ENCODE measurements around the gene MEG3. TPM values are rescaled to one million over a fixed set of nuclear protein-coding genes. Genes with fewer than 3 reads are reported as not detected.

The MEG3 gene
- total RNA-seq, 2 experiments from 2014 or later, result not detected

DNA sequence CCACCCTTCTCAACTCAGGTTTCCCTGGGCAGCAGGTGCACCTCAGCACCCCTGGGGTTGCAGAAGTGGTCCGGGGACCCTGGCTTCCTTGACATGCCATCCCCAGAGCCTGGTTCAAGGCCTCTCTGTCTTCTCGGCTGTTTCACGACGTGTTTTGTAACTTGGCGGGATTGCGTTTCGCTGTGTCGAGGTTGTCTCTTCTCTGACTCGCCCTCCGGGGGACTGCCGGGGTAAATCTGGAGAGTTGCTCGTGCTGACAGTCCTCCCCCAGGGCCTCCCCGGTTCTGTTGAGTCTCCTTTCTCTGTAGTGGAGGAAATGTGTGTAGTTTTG is 25.6 kb downstream of the MEG3 start:
- Histone ChIP-seq H3K9me3 (ENCODE audit: low read length) (no peaks in the 10 kb centered on the region), H3K36me3 (ENCODE audit: insufficient read depth, low read length) (no peaks in the 10 kb centered on the region), H2AFZ (ENCODE audit: low read length) (no peak overlapping the region), H3K79me2 (ENCODE audit: insufficient read depth, low read depth, low read length) (no peaks in the 10 kb centered on the region), H3K27ac (ENCODE audit: low read depth, low read length, poor library complexity, severe bottlenecking) (no peak overlapping the region), H3K4me2 (ENCODE audit: low read length) (no peak overlapping the region), H3K9me2 (ENCODE audit: insufficient read depth, low read length) (no peaks in the 10 kb centered on the region), H4K20me1 (ENCODE audit: insufficient read depth, low read length) (no peaks in the 10 kb centered on the region), H3K4me3 (ENCODE audit: low read depth, low read length, poor library complexity, severe bottlenecking) (no peak overlapping the region), H3K4me1 (ENCODE audit: insufficient read depth, low read length, poor library complexity, severe bottlenecking) (no peaks in the 10 kb centered on the region)
- intact Hi-C loops (cut with micrococcal nuclease; ENCODE audit: unreplicated experiment), result loop anchor here (1.0 to 2.0 kb wide), 2 partner anchors 777 to 814 kb away; no protein-coding TSS in a partner anchor
- BruUV-seq (replicated peaks), result no TSS peak
- no peak for DNase-seq (ENCODE audit: low spot score)
- ChIA-PET POLR2A (no interaction called here), CTCF (ENCODE audit: unreplicated experiment) (no interaction called here)
- TF ChIP-seq, protein P1, sequence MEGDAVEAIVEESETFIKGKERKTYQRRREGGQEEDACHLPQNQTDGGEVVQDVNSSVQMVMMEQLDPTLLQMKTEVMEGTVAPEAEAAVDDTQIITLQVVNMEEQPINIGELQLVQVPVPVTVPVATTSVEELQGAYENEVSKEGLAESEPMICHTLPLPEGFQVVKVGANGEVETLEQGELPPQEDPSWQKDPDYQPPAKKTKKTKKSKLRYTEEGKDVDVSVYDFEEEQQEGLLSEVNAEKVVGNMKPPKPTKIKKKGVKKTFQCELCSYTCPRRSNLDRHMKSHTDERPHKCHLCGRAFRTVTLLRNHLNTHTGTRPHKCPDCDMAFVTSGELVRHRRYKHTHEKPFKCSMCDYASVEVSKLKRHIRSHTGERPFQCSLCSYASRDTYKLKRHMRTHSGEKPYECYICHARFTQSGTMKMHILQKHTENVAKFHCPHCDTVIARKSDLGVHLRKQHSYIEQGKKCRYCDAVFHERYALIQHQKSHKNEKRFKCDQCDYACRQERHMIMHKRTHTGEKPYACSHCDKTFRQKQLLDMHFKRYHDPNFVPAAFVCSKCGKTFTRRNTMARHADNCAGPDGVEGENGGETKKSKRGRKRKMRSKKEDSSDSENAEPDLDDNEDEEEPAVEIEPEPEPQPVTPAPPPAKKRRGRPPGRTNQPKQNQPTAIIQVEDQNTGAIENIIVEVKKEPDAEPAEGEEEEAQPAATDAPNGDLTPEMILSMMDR (conservative IDR thresholded peaks at IDR 0.05; ENCODE audit: low read length), result no peak
- no peak for TF ChIP-seq EZH2phosphoT487 (IDR thresholded peaks at IDR 0.05; ENCODE audit: borderline replicate concordance, low read depth, low read length)

DNA sequence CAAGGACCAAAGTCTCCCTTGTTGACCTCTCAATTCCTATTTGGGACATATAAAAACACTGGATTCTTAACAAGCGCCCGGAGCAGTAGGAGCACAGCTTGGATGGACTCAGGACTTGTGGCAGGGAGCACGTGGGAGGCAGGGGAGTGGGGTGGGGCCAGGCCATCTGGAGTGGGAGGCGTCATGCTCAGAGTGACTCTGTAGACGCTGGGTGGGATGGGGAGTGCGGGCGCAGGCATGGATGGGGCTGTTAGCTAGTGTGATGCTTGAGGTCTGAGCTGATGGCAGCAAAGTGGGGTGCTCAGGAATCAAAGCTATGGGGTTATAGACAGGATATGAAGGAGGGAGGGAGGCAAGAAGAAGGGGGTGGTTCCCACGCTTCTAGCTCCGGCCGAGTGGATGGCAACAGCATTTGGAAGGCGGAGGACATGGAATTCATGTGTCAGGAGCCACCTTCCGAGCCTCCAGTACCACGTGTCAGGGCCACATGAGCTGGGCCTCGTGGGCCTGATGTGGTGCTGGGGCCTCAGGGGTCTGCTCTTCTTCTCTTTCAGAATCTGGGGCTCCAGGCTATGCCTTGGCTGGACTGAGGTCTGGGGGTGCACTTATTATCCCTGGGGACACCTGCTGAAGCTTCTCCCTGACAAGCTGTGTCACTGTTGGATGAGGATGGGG is 26.2 kb downstream of the MEG3 start:
- Histone ChIP-seq H3K9me2 (ENCODE audit: insufficient read depth, low read length) (no peaks in the 10 kb centered on the region), H2AFZ (ENCODE audit: low read length) (no peak overlapping the region), H3K9me3 (ENCODE audit: low read length) (no peaks in the 10 kb centered on the region), H3K27ac (ENCODE audit: low read depth, low read length, poor library complexity, severe bottlenecking) (no peak overlapping the region), H3K4me3 (ENCODE audit: low read depth, low read length, poor library complexity, severe bottlenecking) (no peak overlapping the region), H3K4me1 (ENCODE audit: insufficient read depth, low read length, poor library complexity, severe bottlenecking) (no peaks in the 10 kb centered on the region), H3K36me3 (ENCODE audit: insufficient read depth, low read length) (no peaks in the 10 kb centered on the region), H3K79me2 (ENCODE audit: insufficient read depth, low read depth, low read length) (no peaks in the 10 kb centered on the region), H4K20me1 (ENCODE audit: insufficient read depth, low read length) (no peaks in the 10 kb centered on the region), H3K4me2 (ENCODE audit: low read length) (no peak overlapping the region)
- intact Hi-C loops (cut with micrococcal nuclease; ENCODE audit: unreplicated experiment), result loop anchor here (1.0 to 2.0 kb wide), 2 partner anchors 777 to 813 kb away; no protein-coding TSS in a partner anchor
- no peak for DNase-seq (ENCODE audit: low spot score)
- CTCF ChIA-PET (ENCODE audit: unreplicated experiment), result no interaction called here
- POLR2A ChIA-PET, result no interaction called here
- BruUV-seq (replicated peaks), result no TSS peak
- TF ChIP-seq, protein P1 (conservative IDR thresholded peaks at IDR 0.05; ENCODE audit: low read length), result no peak
- no peak for TF ChIP-seq EZH2phosphoT487 (IDR thresholded peaks at IDR 0.05; ENCODE audit: borderline replicate concordance, low read depth, low read length)

DNA sequence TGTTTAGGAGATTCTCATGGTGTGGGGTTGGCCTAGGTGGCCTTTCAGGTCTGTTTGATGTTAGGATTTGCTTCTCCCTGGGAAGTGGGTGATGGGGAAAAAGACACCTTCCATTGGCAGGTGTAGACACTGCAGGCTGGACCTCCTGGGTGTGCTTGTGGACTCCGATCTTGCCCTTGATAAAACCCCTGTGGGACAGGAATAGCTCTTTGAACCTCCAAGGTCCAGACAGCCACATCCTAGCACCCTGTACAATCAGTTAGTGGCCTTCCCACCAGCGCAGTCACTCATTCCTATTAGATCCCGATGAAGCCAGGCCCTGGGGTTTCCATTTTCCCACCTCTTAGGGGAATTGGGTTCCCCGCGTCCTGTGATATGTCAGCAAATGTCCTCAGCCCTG is 28.5 kb downstream of the MEG3 start:
- H3K4me2 ChIP-seq (ENCODE audit: low read length), result no peak overlapping the region
- no peaks in the 10 kb centered on the region for H3K36me3 ChIP-seq (ENCODE audit: insufficient read depth, low read length)
- no peak overlapping the region for H3K4me3 ChIP-seq (ENCODE audit: low read depth, low read length, poor library complexity, severe bottlenecking)
- no peaks in the 10 kb centered on the region for H4K20me1 ChIP-seq (ENCODE audit: insufficient read depth, low read length)
- H3K4me1 ChIP-seq (ENCODE audit: insufficient read depth, low read length, poor library complexity, severe bottlenecking), result no peaks in the 10 kb centered on the region
- no peak overlapping the region for H2AFZ ChIP-seq (ENCODE audit: low read length)
- no peaks in the 10 kb centered on the region for H3K9me2 ChIP-seq (ENCODE audit: insufficient read depth, low read length)
- TF ChIP-seq, protein P1 (conservative IDR thresholded peaks at IDR 0.05; ENCODE audit: low read length), result no peak
- TF ChIP-seq EZH2phosphoT487 (IDR thresholded peaks at IDR 0.05; ENCODE audit: borderline replicate concordance, low read depth, low read length), result no peak
- H3K79me2 ChIP-seq (ENCODE audit: insufficient read depth, low read depth, low read length), result no peaks in the 10 kb centered on the region
- intact Hi-C loops (cut with micrococcal nuclease; ENCODE audit: unreplicated experiment), result no loop called here
- BruUV-seq (replicated peaks), result no TSS peak
- CTCF ChIA-PET (ENCODE audit: unreplicated experiment), result interaction anchor here (0.5 kb wide), 1 partner anchor 458 kb away, joined by 3 read pairs; no protein-coding TSS in a partner anchor
- POLR2A ChIA-PET, result no interaction called here
- H3K27ac ChIP-seq (ENCODE audit: low read depth, low read length, poor library complexity, severe bottlenecking), result no peak overlapping the region
- no peaks in the 10 kb centered on the region for H3K9me3 ChIP-seq (ENCODE audit: low read length)
- DNase-seq (ENCODE audit: low spot score), result no peak

Data from OCI-LY7 (cell line).